HG02852 (cell line): ENCODE measurements around the gene SLC25A27.
A peak's percentile ranks its signal among the peaks of the same experiment; 100 is the strongest.
"Not testable (repeated sequence)": the region's sequence is repeated elsewhere in the genome, so short reads cannot be mapped to it uniquely, and the experiment has no call there.

Experiments
- ATAC-seq: cut with Tn5 transposase; IDR thresholded peaks from one replicate; pipeline ENCODE4 v1.9.1; 2021; ENCODE audit warnings: mild to moderate bottlenecking, moderate library complexity; ENCODE audit not compliant: unreplicated experiment

Gene SLC25A27

GRCh38 chr6:46652603-46653438 lies at the start of gene SLC25A27, which contains the start of gene CYP39A1:
TSS of gene SLC25A27 (plus strand) at chr6:46652975. CDS start at chr6:46653193, 218 bp downstream.
TSS of gene CYP39A1 (minus strand) at chr6:46652818. CDS start at chr6:46652582, 236 bp downstream.
- peak; percentile 100 for ATAC-seq

DNA sequence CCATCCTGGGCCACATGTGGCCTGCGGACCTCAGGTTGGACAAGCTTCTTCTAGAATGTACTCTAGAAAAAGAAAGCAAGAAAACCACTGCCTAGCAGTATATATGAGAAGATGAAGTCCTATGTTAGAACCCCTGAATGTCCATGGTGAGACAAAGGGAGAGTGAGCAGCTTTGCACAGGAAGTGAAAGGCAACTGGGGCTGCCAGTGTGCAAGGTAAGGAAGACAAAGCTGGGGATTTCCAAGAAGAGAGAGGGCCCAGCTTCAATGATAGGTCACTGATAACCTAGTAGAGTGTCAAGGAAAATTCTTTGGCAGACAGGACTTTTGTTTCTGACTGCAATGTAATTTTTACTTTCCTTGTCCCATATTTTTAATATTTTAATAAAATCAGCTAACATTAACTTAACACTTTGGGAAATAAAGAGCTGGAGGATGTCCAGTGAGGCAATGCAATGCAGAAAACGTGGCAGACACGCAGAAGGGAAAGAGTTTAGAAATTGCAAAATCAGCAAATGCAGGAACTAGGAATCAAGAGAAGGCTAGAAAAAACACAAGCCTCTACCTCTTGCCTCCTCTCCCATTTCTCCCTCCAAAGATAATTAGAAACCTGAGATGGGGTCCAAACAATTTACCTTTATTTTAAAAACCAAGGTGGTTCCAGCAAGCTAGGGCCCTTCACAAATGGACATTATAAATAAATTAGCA lies 47.5 kb upstream of the SLC25A27 start:
- ATAC-seq, result no peak

DNA sequence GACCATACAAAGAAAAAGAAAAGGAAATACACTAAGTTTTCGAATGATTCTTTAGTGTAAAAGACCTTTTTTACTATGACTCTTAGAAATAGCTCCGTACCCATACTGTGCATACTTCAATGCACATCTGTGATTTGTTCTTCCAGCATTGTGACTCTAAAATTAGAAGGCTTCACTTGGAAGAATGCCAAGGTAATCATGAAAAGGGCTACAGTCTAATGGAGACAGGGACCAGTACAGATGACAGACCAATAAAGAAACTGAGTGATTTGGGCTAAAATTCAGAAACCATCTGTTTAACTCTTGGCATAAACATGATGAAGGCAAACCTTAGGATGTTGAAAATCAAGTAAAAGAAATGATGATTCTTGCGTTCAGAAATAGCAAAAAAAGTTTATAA lies 46.4 kb upstream of the SLC25A27 start:
- ATAC-seq, result no peak

GRCh38 chr6:46610862-46611553 lies 41.8 kb upstream of the SLC25A27 start:
- ATAC-seq, result no peak

- no peak for ATAC-seq
Observed at GRCh38 chr6:46612645-46613044, 40.1 kb upstream of the SLC25A27 start.

GRCh38 chr6:46618726-46619125 lies 34.0 kb upstream of the SLC25A27 start:
- no peak for ATAC-seq

- ATAC-seq, result peak; percentile 77
Observed at GRCh38 chr6:46626228-46626909, 26.4 kb upstream of the SLC25A27 start.

- no peak for ATAC-seq
Observed at GRCh38 chr6:46626976-46627375, 25.8 kb upstream of the SLC25A27 start.

DNA sequence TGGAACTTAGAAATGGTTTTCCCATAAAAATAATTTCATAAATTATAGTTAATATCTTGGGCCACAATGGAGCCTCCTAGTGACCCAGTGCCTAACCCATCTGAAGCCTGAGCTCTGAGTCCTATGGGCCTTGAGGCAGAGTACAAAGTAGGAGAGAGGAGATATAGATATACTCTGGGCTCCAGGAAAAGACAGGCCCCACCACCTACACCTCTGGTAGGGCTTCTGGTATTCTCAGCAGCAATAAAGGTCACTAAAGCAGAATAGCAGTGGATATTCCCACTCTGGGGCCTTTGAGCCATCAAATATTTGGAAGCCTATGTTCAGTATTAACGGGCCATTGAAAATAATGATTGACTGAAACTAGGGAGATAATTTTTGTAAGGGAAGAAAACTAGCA lies 24.3 kb upstream of the SLC25A27 start:
- no peak for ATAC-seq

DNA sequence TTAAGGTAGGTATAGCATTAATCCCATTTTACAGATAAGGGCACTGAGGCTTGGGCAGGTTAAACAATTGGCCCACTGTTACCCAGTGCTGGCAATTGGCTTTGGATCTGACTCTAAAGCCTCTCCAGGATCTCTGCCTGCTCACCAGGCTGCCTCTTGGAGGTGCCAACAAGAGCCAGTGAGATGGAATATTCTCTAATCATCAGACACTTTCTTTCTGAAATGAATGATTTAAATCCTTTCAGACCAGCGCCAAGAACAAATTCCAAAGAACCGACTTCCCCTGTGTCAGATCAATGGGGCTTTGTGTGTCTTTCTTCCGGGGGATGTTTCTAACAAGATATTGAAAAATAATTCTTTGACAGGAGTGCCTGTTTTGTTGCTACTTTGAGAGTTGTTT lies 23.8 kb upstream of the SLC25A27 start:
- no peak for ATAC-seq

DNA sequence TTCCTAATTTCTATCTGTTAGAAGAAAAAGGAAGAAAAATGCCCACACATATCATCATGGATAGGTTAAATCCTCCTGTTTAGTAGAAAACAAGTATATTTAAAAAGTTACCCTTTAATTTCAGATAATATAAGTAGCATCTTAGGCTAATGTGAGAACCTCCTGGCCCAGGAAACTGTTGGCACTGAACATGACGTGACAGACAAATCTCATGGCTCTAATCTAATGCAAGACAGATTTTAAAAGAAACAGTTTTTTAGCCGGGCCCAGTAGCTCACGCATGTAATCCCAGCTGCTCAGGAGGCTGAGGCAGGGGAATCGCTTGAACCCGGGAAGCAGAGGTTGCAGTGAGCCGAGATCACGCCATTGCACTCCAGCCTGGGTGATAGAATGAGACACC lies 23.1 kb upstream of the SLC25A27 start:
- no peak for ATAC-seq

- no peak for ATAC-seq
Observed at GRCh38 chr6:46632053-46632452, 20.7 kb upstream of the SLC25A27 start.

- ATAC-seq, result no peak
Observed at GRCh38 chr6:46635462-46635861, 17.3 kb upstream of the SLC25A27 start.

DNA sequence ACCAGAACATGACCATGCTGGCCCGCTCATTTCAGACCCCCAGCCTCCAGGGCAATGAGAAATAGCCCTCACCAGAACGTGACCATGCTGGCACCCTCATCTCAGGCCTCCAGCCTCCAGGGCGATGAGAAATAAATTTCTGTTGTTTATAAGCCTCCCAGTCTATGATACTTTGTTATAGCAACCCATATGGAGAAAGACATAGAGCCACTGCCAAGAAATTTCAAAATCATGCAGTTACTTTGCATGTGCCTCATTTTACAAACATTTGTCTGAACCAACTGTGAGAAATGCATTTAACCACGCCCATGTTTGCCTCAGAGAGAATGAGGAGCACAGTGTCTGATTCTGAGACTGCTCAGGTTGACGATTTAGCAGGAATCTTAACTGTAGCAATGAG lies 15.6 kb upstream of the SLC25A27 start:
- ATAC-seq, result no peak

GRCh38 chr6:46637933-46638332 lies 14.8 kb upstream of the SLC25A27 start:
- no peak for ATAC-seq

DNA sequence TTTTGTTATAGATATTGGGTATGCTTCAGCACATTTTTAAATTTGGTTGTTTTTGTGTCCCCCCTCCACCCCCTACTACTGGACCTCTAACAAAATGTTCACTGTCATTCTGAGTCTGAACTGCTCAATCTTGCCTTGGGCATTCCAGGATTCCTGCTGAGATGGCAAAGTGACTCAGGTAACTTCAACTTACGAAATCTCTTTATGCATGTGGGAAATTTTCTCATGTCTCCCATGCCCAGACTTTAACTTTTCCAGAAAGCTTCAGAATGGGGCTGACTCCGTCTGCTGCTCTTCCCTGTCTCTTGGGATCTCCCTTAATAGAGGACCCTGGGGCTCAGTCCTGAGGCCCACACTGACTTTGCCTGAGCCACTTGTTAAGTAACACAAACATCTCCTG lies 14.1 kb upstream of the SLC25A27 start:
- ATAC-seq, result no peak

- ATAC-seq, result no peak
Observed at GRCh38 chr6:46642928-46643751, 9.6 kb upstream of the SLC25A27 start.

DNA sequence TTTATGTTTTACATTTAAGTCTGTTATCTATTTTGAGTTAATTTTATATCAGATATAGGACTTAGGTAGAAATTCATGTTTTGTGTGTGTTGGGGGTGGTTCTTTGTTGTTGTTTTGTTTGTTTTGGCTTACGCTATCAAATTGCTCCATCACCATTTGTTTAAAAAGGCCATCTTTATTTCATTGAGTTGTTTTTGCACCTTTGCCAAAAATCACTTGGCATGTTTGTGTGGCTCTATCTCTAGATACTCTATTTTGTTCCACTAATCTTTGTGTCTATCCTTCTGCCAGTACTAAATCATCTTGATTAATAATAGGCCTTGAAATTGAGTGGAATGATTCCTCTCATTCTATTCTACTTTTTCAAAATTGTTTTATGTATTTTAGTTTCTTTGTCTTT lies 7.5 kb upstream of the SLC25A27 start:
- no peak for ATAC-seq

GRCh38 chr6:46648108-46648507 lies 4.7 kb upstream of the SLC25A27 start:
- not testable (repeated sequence) for ATAC-seq

DNA sequence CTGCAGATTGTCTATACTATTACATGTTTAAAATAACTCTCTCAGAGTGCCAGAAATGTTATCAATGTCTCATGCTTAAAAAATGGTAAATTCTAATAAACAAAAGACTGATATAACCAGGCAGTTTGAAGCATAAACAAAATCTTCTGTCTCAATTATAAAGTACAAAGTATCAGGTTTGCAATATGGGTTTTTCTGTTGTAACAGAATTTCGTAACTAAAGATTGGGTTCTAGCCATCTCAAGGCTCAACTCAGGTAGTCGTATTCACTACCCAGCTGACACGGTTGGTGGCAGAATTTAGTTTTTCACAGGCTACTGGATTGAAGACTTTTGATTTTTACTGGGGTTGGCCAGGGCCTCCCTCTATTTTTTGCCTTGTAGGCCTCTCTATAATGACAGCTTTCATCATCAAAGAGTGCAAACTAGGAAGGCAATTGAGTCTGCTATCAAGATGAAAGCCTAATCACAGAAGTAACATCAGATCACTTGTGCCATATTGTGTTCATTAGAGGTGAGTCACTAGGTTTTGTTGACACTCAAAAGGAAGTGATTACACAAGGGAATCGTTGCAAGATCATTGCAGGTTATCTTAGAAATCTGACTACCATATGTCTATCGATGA lies 3.8 kb upstream of the SLC25A27 start:
- ATAC-seq, result no peak
